GM12864 (cell line): Measurements from ENCODE around the gene GTF3C4.

Source experiments
- DNase-seq: peaks from one replicate; pipeline ENCODE4 v3.0.0-alpha.2; 2011; ENCODE audit warnings: low read depth
- H3K4me3 ChIP-seq: 2 replicates; pipeline ENCODE4 v1.5.1; 2011; ENCODE audit warnings: mild to moderate bottlenecking, low read depth, low read length, control low read depth
- CTCF ChIP-seq: IDR thresholded peaks from 2 replicates; pipeline ENCODE4 v1.5.1; 2011; ENCODE audit warnings: low read depth, mild to moderate bottlenecking, moderate library complexity, low read length, control low read depth, inconsistent platforms; ENCODE audit errors: missing control alignments

GTF3C4 gene

GRCh38 chr9:132638240-132638639 is 32.0 kb upstream of the GTF3C4 start:
- no peak for DNase-seq
- TF ChIP-seq CTCF: no peak
- H3K4me3 ChIP-seq: no peak overlapping the region

- DNase-seq: no peak
- no peak for TF ChIP-seq CTCF
- no peak overlapping the region for H3K4me3 ChIP-seq
Observed at GRCh38 chr9:132639322-132639721, 30.9 kb upstream of the GTF3C4 start.

- no peak for DNase-seq
- no peak overlapping the region for H3K4me3 ChIP-seq
- no peak for TF ChIP-seq CTCF
Observed at GRCh38 chr9:132641216-132641615, 29.0 kb upstream of the GTF3C4 start.

- TF ChIP-seq CTCF: peak; percentile 46
- no peak for DNase-seq
Observed at GRCh38 chr9:132644251-132644650, 26.0 kb upstream of the GTF3C4 start.

GRCh38 chr9:132645306-132645705 is 25.0 kb upstream of the GTF3C4 start:
- H3K4me3 ChIP-seq: no peak overlapping the region
- TF ChIP-seq CTCF: no peak
- DNase-seq: no peak

More at GRCh38 chr9:132644251-132644650, 26.0 kb upstream of the GTF3C4 start:
- no peak overlapping the region for H3K4me3 ChIP-seq

- DNase-seq: no peak
- H3K4me3 ChIP-seq: no peak overlapping the region
- no peak for TF ChIP-seq CTCF
Observed at GRCh38 chr9:132645711-132646110, 24.6 kb upstream of the GTF3C4 start.

- no peak for TF ChIP-seq CTCF
- no peak overlapping the region for H3K4me3 ChIP-seq
- DNase-seq: no peak
Observed at GRCh38 chr9:132646726-132647125, 23.5 kb upstream of the GTF3C4 start.
